ENCODE data around the gene RDX.

- TF ChIP-seq CTCF (IDR thresholded peaks at IDR 0.05) (no peak), POLR2A (IDR thresholded peaks at IDR 0.05) (no peak)
These were observed 31.1 kb upstream of the RDX start for GRCh38 chr11:110327508-110327907.
